NCI-H524 (cell line): ENCODE results near the gene TRHDE.

ENCODE experiments used
- DNase-seq, 2 experiments: peaks; one replicate each; lab custom pipeline; 2025; lab: John Stamatoyannopoulos, UW

The TRHDE gene

DNA sequence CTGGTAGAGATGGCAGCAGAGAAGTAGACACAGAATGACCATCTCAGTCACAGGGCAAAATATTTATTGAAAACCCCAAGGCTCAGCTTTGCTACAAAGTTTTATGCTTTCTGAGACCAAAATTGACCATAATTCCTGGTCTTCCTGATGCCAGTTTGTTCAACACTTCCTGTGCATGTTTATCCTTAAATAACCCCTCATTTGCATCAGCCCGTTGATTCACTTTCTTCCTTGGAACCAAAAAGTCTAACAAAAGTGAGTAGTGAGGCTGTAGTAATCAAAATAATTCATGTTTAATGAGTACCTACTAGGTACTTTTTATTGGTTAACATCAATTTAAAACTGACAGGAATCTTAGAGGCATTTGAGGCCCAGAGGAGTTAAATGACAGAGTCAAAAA, 51.7 kb downstream of the TRHDE start:
- no peak for DNase-seq

DNA sequence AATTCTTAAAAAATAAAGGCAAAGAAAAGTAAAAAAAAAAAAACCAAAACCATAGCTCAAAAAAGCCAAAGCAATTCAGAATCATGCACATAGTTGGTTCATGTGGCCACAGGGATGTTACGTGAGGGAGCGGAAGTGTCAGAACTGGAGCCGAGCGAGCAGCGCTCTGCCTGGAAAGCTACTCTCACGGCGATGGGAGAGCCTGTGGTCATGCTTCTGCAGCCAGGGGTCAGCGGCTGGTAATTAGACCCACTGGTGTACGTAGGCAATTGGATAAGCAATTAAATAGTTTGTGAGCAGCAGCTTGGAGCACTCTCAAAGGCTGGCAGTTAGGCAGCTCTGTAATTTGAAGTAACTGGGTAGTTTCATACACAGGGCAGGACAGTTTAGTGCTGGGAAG, 58.1 kb downstream of the TRHDE start:
- DNase-seq, result no peak

DNA sequence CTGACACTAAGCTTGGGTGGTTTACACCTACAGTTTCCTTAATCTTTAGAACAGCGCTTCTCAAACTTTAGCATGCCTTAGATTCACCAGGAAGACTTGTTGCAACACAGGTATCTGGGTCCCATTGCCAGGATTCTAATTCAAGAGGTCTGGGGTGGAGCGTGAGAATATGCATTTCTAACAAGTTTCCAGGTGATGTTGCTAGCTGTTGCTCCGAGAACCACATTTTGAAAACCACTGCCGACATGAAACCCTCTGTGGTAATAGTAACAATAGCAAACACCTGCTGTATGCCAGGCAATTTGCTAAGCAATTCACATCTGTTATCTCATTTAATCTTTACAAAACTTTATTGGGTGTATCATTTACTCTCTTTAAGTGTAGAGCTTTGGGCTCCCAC, 58.6 kb downstream of the TRHDE start:
- no peak for DNase-seq

DNA sequence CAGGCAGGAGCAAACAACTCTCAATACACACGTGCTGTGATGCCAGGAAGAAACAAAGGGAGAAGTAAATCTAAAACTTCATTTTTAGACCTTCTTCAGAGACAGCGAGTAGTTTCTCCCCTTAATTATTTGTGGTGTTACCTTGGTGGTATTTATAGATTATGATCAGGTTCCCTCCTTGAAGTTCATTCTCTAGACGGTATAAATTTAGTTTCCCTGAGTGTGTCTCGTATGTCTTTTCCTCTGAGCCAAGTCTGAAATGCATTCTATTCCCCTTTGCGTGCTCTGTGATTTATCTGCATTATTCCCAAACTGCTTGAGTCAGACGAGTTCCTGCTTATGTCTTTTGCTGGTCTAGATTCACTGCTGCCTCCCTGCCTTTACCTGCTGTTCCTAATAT, 65.2 kb downstream of the TRHDE start:
- DNase-seq, result no peak

DNA sequence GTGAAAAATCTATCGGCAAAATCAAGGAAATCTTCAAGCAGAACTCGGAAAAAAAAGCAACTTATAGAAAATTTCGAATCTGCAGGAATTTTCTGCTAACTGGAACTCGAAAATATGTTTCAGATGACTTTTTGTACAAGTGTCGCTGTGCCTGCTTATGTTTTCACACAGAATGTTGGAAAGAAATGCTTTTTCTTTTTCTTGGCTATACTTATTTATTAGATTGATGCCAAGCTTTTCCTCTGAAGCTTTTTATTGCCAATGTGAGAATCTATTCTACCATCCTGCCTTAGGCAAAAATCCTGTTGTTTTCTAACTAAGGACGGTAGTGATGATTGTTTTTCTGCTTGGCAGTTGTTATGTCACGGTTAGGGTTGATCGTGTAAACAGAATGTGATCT, 65.8 kb downstream of the TRHDE start:
- DNase-seq, result no peak

DNA sequence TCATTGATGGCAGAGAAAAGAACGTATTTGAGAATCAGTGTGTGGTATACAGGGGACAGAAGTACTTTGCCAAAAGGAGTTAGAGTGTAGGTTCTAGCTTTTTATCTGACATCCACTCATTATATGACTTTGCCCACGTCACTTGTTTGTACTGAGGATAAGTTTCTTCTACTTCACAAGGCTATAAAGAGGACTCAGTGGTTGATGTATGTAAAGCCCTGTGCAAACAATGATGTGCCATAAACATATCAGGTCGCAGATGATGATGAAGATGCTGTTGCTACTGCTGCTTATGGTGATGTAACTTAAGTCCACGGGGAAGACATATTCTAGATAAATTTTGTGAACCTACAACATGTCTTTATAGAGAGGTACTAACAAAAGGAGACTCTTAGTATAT, 66.3 kb downstream of the TRHDE start:
- DNase-seq, result no peak

DNA sequence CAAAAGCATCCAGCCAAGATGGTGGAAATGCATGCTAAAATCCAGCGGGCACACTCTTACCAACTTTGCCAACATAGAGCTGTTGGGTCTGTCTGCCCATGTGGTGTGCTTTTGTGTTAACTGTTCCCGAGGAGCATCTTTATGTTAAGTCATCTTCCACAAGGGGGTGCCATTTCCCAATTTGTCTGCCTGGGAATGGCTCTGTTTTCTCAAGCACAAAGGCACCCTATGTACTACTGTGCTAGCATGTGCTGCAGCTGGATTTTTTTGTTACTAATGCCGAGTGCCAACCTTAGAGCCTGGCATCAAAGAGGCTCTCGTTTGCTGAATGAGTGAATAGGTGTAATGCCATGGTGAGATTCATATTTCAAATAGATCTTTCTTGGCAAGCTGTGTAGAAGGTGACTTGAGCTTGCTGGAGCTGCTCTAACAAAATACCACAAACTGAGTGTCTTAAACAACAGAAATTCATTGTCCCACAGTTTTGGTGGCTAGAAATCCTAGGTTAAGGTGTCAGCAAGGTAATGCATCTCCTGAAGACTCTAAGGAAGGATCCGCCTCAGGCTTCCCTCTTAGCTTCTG, 74.3 kb downstream of the TRHDE start:
- DNase-seq, result peak; percentile 66 to 83

DNA sequence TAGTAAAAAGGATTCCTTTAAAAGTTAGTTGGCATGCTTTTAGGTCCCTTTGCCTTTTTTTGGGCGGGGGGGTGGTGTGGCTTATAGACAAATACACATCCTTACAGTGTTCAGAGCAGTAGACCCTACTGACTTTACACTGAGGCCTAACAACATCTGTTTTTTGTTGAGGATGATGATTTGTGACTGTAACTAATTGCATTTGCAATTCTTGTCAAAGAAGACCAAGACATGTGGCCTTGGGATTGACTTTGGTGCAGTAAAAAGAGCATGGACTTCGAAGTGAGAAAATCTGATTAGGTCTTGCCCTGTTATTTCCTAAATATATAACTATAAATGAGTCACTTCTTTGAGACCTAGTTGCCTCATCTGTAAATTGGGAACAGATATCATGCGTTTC, 77.3 kb downstream of the TRHDE start:
- DNase-seq, result no peak

DNA sequence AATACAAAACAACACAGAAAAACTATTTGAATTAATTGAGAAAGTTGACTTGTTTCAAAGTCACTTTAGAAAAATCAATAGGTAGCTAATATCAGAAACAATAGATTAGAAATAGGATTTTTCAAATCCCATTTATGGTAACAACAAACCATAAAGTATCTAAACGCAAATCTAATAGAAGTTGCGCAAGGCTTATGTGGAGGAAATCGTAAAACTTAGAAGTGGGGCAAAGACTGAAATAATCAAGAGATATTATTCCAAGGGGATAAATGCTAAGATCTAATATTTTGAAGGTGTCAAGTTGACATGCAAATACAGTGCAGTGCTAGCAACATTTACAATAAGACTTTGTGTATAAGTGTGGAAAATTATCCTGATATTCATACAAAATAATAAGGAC, 87.2 kb downstream of the TRHDE start:
- no peak for DNase-seq

DNA sequence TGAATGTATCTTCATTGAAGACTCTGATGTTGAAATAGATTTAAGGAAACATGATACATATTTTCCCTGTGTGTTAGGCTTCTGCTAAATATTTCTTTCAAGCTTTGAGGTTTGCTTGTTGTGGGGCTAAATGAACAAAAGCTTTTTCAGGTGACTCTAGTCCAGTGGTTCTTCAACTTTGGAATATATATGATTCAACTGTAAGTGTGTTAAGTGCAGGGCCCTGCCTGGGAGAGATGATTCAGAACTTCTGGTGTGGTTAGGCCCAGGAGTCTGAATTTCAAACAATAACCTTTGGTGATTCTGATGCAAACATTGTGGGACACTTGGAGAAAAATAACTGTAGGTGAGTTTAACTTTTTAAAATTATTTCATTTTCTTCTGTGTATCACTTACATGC, 93.0 kb downstream of the TRHDE start:
- DNase-seq, result no peak

DNA sequence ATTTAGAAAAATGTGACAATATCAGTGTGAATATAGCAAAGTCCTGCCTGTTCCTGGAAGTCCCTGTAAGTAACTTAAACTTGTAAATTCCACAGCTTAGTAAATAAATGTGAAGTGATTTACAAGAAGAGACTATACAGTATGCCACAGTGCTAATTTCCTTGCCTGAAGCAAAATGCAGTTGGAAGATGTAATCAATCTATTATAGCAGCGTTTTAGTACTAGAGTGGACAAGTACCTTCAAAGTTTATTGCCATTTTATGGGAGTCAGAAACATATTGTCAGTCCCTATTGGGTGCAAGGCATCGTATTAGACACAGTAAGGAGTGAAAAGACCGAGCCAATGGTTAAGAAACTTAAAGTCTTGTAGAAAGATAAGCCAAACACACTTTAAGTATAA, 94.1 kb downstream of the TRHDE start:
- DNase-seq, result no peak

DNA sequence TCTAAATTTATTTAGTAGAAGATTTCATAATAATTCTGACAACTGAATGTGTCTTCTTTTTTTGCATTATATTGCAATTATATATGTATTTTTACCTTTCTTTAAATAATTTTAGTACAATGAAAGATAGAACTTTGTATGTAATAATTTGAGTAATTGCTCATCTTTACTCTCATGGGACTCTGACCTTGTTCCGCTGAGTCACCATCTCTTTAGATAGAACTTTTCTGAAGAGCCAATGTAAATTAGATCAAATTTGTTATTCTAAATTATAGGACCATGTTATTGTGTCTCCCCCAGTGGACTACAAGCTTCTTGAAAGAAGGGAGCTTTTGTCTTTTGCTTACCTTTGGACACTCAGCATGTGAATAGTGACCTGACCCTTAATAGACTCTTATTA, 96.1 kb downstream of the TRHDE start:
- no peak for DNase-seq

DNA sequence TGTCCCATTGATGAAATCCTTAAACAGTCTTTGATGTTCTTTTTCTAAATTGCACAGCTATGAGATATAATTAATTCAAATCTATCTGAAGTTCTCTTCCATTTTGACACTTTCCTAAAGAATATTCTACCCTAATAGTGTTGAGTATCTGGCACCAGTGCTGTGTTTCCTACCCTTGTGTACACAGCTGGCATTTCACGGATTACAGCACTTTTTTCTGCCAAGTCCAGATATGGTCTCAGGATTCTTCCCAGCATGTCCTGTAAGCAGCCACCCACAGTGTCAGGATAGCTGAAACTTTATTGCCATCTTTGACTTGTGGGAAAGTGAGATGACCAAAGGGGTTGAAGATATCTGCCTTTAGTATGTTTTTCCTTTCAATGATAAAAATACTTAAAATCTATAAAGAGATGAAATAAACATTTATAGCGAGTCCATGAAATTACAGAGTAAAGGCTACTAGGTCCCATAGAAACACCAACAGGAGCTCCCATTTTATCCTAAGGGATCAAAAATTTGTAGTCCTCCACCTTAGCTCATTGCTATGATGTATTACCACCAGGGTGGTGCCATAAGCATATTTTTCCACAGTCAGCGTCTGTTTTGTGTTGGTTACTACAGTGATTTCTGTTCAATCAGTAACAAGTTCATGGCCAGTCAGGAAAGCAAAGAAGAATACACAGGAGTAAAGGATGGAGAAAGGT, 96.7 kb downstream of the TRHDE start:
- no peak for DNase-seq

DNA sequence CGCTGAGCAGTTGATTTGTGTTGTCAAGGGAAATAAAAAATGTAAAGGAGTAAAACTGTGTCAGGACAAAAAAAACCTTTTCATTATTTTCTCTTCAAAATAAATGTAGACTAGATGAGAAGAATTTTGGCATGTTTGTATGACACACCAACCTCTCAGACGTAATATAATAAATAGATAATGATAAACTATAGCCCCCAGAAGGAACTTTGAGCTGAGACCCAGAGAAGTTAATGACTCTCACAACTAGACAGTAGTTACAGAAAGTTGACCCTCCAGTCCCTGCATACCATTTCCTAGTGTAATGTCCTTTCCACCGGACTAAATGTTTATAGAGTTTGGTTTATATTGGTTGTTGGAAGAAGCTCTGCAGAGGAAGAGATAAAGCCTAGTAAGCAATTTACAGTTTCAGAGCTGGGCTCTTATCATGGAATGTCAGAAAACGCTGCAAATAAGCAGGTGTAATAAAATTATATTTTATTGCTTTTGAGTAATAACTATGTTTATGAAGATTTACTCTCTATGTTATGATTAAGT, 97.3 kb downstream of the TRHDE start:
- no peak for DNase-seq

DNA sequence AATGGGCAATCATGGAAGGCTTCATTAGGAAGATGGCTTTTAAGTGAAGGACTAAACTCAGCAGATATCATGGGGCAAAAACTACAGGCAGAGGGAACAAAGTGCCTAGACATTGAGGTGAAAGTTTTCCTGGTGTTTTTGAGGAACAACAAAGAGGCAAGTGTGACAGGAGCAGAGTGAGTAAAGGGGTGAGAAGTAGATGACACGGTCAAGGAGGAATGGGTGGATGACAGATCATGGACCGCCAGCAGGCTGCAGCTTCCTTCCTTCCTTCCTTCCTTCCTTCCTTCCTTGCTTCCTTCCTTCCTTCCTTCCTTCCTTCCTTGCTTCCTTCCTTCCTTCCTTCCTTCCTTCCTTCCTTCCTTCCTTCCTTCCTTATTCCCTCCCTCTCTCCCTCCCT, 108.3 kb downstream of the TRHDE start:
- DNase-seq, result no peak

DNA sequence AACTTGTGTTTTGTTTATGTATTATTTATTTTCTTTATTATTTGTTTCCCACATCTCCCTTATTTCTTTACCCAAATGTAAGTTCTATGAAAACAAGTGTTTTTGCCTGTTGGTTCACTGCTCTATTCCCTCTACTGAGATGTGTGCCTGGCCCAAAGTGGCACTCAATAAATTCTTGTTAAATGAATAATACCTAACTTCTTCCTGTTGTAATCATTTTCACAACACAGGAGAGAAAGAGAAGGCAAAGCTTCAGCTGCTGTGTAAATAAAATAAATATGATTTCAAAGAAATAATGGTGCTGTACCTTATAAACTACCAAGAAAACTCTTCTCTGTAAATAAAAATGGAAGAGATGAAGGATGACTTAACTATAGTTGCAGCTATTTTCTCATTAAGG, 116.2 kb downstream of the TRHDE start:
- no peak for DNase-seq

DNA sequence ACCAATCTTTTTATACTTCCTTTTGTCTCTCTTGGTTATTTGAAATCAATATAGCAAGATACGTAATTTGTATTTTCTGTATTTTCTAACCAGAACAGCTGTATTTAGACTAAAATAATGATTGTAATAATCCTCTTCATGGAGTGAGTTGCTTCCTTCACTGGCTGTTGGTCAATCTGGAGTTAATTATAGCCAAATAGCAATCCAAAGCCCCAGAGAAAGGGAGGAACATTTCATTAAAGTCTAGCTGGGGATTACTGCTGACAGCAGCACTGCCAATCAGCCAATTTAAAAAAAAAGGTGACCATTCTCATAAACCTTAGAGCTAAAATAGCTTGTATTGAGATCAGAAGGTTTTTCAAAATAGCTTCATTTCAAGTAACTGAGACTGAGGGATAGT, 118.0 kb downstream of the TRHDE start:
- no peak for DNase-seq

DNA sequence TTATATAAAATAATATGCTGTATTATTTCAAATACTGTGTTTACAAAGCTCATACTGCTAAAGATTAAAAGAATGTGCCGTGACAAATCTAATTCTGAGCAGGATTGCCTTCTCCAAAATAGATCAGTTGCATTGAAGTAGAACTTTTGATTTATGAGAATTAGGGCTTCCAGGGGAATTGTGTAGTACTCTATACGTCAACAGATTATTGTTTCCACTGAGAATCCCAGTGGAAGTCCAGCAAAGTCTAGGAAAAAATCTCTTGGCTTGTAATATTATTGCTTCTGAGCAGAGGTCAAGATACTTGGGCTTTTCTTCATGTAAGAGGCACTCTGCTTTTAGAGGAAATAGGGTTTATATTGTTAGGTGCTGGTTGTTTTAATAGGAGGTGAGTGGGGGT, 133.9 kb downstream of the TRHDE start:
- no peak for DNase-seq

DNA sequence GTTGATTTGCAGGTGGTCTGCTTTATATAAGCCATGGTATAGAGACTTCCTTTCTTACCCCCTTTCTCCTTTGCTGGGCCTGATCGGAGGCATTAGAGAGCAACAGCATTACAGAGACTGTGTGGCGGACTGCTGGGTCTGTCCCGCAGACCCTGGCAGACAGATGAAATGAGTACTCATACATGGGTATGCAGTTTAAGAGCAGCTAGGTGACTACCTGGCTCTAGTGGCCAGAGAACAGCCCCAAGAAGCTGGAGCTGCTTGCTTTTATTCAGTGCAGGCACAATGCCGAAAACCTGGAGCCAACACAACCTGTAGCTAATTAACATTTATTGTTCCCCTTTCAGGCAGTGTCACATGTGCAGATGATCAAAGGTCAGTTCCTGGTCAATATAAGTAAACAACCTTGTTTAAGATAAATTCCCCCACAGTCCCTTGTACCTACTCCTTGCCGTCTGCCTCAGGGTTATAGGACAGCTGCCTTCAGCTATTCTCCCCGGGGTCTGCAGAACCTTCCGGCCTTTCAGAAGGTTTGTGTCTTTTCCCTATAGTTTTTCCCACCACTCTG, 160.0 kb downstream of the TRHDE start:
- no peak for DNase-seq

DNA sequence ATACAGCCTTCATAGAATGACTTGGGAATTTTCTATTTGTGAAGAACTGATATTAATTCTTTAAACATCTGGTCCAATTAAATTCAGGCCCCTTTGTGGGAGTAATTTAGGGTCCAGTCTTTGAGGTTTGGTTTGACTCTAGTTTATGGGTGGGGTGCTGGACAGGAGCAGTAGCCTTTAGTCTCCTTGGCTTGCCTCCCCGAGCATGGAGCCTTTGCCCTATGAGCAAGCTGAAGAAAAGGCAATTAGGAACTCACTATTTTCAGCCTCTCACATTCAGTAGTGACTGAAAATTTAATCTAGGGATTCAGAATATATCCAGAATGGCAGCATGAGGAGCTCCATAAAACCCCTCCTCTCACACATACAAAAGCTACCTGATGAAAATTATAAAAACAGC, 161.1 kb downstream of the TRHDE start:
- DNase-seq, result no peak

DNA sequence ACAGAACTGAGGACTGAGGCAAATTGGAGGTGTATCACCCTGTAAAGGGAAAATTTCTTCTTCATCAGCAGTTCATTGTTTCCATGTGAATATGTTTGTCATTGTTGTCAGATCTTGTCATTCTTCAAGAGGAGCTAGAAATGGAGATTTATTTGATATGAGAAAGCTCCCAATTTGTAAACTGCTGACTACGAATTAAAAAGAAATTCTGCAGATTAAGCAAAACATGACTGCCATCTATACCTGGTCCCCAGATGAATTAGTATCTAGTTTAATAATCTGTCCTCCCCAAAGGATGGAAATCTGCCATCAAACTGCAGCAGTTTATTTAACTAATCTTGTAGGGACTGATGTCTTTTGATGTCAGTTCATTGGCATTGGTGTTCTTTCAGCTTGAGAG, 162.8 kb downstream of the TRHDE start:
- no peak for DNase-seq

DNA sequence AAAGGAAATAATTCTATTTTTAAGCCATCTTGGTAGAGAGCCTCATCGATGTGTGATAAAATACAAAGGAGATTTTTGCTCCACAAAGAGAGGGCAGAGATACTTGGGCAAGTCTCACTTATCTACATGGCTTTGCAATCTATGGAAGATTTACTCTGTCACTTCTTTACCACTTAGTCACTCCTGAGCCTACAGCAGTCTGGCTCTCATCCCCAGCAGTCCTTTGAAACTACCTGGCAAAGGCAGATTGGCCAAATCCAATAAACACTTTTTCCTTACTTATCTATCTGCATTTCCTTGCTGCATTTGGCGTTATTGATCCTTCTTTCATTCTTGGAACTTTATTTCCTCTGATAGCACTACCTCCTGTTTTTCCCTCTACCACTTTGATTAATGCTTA, 170.0 kb downstream of the TRHDE start:
- DNase-seq, result no peak

DNA sequence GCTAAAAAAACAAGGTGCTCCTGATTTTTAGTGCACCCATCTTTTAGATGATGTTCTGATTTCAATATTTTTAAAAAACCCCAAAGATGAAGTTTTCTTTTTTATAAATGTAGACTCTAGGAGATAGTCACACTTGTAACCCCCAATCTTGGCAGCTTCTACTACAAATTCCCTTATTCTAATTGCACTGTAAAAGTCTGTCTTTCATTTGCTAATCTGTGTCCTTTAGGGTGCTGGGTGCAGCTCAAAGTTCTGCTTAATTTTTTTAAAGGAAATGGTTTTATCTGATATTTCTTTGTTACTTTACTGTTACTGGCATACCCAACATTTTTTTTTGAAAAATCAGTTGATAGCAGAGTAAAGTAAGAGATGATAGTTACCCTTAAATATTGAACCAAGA, 172.0 kb downstream of the TRHDE start:
- no peak for DNase-seq

DNA sequence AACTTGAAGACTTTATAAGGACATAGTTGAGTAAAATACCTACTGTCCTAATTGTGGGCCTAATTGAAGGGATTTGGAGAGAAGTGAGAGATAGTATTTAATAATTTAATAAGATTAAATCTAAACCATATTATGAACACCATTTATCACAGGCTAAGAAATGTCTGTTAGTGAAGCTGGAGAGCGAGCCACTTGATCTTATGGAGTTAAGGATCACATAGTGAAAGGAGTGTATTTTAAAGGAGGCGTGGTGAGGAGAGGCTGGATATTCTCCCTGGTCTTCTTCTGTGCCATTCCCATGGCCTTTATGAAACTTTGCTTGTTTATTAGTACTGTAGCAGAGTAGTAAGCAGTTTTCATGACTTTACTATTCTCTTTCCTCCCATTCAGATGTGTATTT, 172.4 kb downstream of the TRHDE start:
- DNase-seq, result no peak
